Stimulated activated CD4-positive, alpha-beta T cell treated with anti-CD3 and anti-CD28 coated beads, TNF-alpha, amount 100 ng/mL, for 4 hours (primary cell): ENCODE results near the gene SELPLG.
"Not testable (repeated sequence)": the region's sequence is repeated elsewhere in the genome, so short reads cannot be mapped to it uniquely, and the experiment has no call there.

Experiments used
- DNase-seq, 3 experiments: peaks; one replicate each; pipeline ENCODE4 v3.0.0-alpha.2; 2020; ENCODE audit warnings: low read depth in 3 of 3

Gene SELPLG

GRCh38 chr12:108618953-108619274 is 14.8 kb downstream of the SELPLG start:
- not testable (repeated sequence) for DNase-seq

- peak; percentile 57 to 67 (median 58) for DNase-seq
These were observed 15.4 kb downstream of the SELPLG start for GRCh38 chr12:108618079-108618952.

GRCh38 chr12:108616941-108617858 is 16.5 kb downstream of the SELPLG start:
- peak; percentile 39 to 71 (median 61) for DNase-seq

- DNase-seq, result no peak
These were observed 17.3 kb downstream of the SELPLG start for GRCh38 chr12:108616359-108616758.

- no peak for DNase-seq
These were observed 17.8 kb downstream of the SELPLG start for GRCh38 chr12:108615918-108616317.

GRCh38 chr12:108614639-108615038 is 19.1 kb downstream of the SELPLG start:
- DNase-seq, result no peak

- no peak for DNase-seq
These were observed 19.7 kb downstream of the SELPLG start for GRCh38 chr12:108614041-108614440.

- no peak for DNase-seq
These were observed 20.1 kb downstream of the SELPLG start for GRCh38 chr12:108613548-108613947.

- DNase-seq, result no peak
These were observed 20.9 kb downstream of the SELPLG start for GRCh38 chr12:108612788-108613282.

GRCh38 chr12:108611884-108612415 is 21.7 kb downstream of the SELPLG start:
- peak in 1 of 3 experiments; percentile 47 for DNase-seq

- DNase-seq, result no peak
These were observed 22.7 kb downstream of the SELPLG start for GRCh38 chr12:108610856-108611605.

- DNase-seq, result no peak
These were observed 23.3 kb downstream of the SELPLG start for GRCh38 chr12:108610336-108610815.

GRCh38 chr12:108609537-108610335 is 24.0 kb downstream of the SELPLG start:
- no peak for DNase-seq

GRCh38 chr12:108608616-108609015 is 25.1 kb downstream of the SELPLG start:
- DNase-seq, result no peak

- DNase-seq, result no peak
These were observed 25.6 kb downstream of the SELPLG start for GRCh38 chr12:108607981-108608600.

- no peak for DNase-seq
These were observed 27.2 kb downstream of the SELPLG start for GRCh38 chr12:108606492-108606891.

GRCh38 chr12:108605690-108606406 is 27.8 kb downstream of the SELPLG start:
- no peak for DNase-seq

GRCh38 chr12:108605000-108605689 is 28.5 kb downstream of the SELPLG start:
- no peak for DNase-seq
